ENCODE measurements around the gene GATB.

DNA sequence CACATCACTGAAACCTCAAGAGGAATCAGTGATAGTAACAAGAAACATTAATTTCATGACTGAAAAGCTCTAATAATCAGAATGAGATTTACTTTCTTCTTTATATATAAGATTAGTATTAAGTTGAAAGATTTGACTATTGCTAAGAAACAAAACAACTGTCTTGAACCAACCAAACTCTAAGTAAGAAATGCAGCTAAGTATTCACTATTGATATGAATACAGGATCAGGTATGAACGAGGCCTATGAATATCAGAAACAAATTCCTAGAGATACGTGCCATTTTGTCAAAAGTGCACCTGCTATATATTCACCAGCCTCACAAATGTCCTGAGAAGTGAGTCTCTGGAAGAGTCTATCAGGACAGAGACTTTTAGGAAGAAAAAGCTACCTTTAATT, 32.1 kb downstream of the GATB start:
- TF ChIP-seq, protein P1, sequence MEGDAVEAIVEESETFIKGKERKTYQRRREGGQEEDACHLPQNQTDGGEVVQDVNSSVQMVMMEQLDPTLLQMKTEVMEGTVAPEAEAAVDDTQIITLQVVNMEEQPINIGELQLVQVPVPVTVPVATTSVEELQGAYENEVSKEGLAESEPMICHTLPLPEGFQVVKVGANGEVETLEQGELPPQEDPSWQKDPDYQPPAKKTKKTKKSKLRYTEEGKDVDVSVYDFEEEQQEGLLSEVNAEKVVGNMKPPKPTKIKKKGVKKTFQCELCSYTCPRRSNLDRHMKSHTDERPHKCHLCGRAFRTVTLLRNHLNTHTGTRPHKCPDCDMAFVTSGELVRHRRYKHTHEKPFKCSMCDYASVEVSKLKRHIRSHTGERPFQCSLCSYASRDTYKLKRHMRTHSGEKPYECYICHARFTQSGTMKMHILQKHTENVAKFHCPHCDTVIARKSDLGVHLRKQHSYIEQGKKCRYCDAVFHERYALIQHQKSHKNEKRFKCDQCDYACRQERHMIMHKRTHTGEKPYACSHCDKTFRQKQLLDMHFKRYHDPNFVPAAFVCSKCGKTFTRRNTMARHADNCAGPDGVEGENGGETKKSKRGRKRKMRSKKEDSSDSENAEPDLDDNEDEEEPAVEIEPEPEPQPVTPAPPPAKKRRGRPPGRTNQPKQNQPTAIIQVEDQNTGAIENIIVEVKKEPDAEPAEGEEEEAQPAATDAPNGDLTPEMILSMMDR (IDR thresholded peaks at IDR 0.05) = no peak
- no peak for TF ChIP-seq POLR2A (IDR thresholded peaks at IDR 0.05)

Data from heart left ventricle (tissue), 13 donors.